Memory B cell (primary cell): Measurements from ENCODE around the gene MCL1.
"Not testable (repeated sequence)": the region's sequence is repeated elsewhere in the genome, so short reads cannot be mapped to it uniquely, and the experiment has no call there.

ENCODE experiments used
- ATAC-seq: fragments of 150-1000 bp; cut with Tn5 transposase; 2 replicates; pipeline ENCODE4 v1.10.0; 2021; ENCODE audit warnings: low read depth, mild to moderate bottlenecking, moderate library complexity
- DNase-seq, 2 donors: peaks; one replicate each; pipeline ENCODE4 v3.0.0; 2022; ENCODE audit warnings: low spot score in 2 of 2
- H3K27ac Mint-ChIP-seq: one replicate; pipeline ENCODE4 v1.8.0; 2022; ENCODE audit warnings: mild to moderate bottlenecking, moderate library complexity, mixed read lengths
- H3K27me3 Mint-ChIP-seq: one replicate; pipeline ENCODE4 v1.8.0; 2022; ENCODE audit warnings: mixed read lengths
- H3K36me3 Mint-ChIP-seq: one replicate; pipeline ENCODE4 v1.8.0; 2022; ENCODE audit warnings: mild to moderate bottlenecking, mixed read lengths
- H3K4me1 Mint-ChIP-seq: one replicate; pipeline ENCODE4 v1.8.0; 2022; ENCODE audit warnings: mixed read lengths
- H3K4me3 Mint-ChIP-seq: one replicate; pipeline ENCODE4 v1.8.0; 2022; ENCODE audit warnings: mild to moderate bottlenecking, moderate library complexity, mixed read lengths
- H3K9me3 Mint-ChIP-seq: one replicate; pipeline ENCODE4 v1.8.0; 2022; ENCODE audit warnings: mixed read lengths

The MCL1 gene

GRCh38 chr1:150572918-150573647 lies 6.3 kb downstream of the MCL1 start:
- no peaks in the 10 kb centered on the region for H3K9me3 Mint-ChIP-seq
- ATAC-seq (peak; percentile 64), DNase-seq (no peak)
- H3K36me3 Mint-ChIP-seq: peaks cover 41% of the 10 kb centered on the region
- peak overlapping the region; percentile 91 for H3K27ac Mint-ChIP-seq
- H3K4me3 Mint-ChIP-seq: peak overlapping the region; percentile 76
- peaks cover 38% of the 10 kb centered on the region for H3K4me1 Mint-ChIP-seq
- no peaks in the 10 kb centered on the region for H3K27me3 Mint-ChIP-seq

DNA sequence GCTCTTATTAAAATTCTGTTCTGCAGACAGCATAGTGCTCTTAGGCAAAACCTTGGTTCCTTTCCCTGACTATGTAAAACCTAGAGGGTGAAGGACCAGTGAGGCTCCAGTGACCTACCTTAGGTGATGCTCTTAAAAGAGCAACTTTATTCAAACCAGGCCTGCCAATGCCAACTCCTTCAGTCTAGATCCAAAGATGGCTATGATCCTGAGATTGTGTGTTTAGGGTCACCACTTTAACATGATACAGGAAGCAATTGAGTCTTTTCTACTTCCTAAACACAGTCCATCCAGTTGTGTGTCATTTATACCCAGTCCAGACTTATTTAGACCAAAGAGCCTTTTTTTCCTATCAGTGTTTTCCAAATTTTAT lies 10.8 kb downstream of the MCL1 start:
- Mint-ChIP-seq H3K4me3 (peak overlapping the region; percentile 84), H3K36me3 (peaks cover 8% of the 10 kb centered on the region), H3K9me3 (no peaks in the 10 kb centered on the region), H3K27me3 (no peaks in the 10 kb centered on the region), H3K27ac (peak overlapping the region; percentile 98), H3K4me1 (peaks cover 49% of the 10 kb centered on the region)
- ATAC-seq (no peak), DNase-seq (no peak)

- H3K27ac Mint-ChIP-seq: peak overlapping the region; percentile 98
- no peaks in the 10 kb centered on the region for H3K9me3 Mint-ChIP-seq
- peaks cover 55% of the 10 kb centered on the region for H3K4me1 Mint-ChIP-seq
- DNase-seq (no peak), ATAC-seq (no peak)
- no peaks in the 10 kb centered on the region for H3K27me3 Mint-ChIP-seq
- peaks cover 8% of the 10 kb centered on the region for H3K36me3 Mint-ChIP-seq
- H3K4me3 Mint-ChIP-seq: peak overlapping the region; percentile 84
Measured at GRCh38 chr1:150567717-150568593, 11.5 kb downstream of the MCL1 start.

- ATAC-seq (peak; percentile 20), DNase-seq (peak in 1 of 2 donors; percentile 53)
- Mint-ChIP-seq H3K4me3 (peak overlapping the region; percentile 84), H3K27me3 (no peaks in the 10 kb centered on the region), H3K27ac (peak overlapping the region; percentile 98), H3K36me3 (peaks cover 6% of the 10 kb centered on the region), H3K4me1 (peaks cover 58% of the 10 kb centered on the region), H3K9me3 (no peaks in the 10 kb centered on the region)
Measured at GRCh38 chr1:150567341-150567716, 12.1 kb downstream of the MCL1 start.

GRCh38 chr1:150566589-150567340 lies 12.6 kb downstream of the MCL1 start:
- H3K27ac Mint-ChIP-seq: peak overlapping the region; percentile 98
- no peaks in the 10 kb centered on the region for H3K9me3 Mint-ChIP-seq
- peaks cover 6% of the 10 kb centered on the region for H3K36me3 Mint-ChIP-seq
- peak overlapping the region; percentile 84 for H3K4me3 Mint-ChIP-seq
- ATAC-seq: no peak
- peaks cover 58% of the 10 kb centered on the region for H3K4me1 Mint-ChIP-seq
- DNase-seq: no peak
- H3K27me3 Mint-ChIP-seq: no peaks in the 10 kb centered on the region

GRCh38 chr1:150565240-150565991 lies 14.0 kb downstream of the MCL1 start:
- Mint-ChIP-seq H3K27ac (peak overlapping the region; percentile 100), H3K4me3 (peak overlapping the region; percentile 37), H3K4me1 (peaks cover 59% of the 10 kb centered on the region)
- not testable (repeated sequence) for ATAC-seq, H3K27me3 Mint-ChIP-seq, H3K9me3 Mint-ChIP-seq, H3K36me3 Mint-ChIP-seq, DNase-seq

GRCh38 chr1:150564051-150564991 lies 15.1 kb downstream of the MCL1 start:
- Mint-ChIP-seq H3K4me1 (peaks cover 53% of the 10 kb centered on the region), H3K4me3 (peak overlapping the region; percentile 96), H3K36me3 (no peaks in the 10 kb centered on the region), H3K27ac (peak overlapping the region; percentile 100), H3K9me3 (no peaks in the 10 kb centered on the region), H3K27me3 (no peaks in the 10 kb centered on the region)
- ATAC-seq: no peak
- DNase-seq: no peak

- H3K4me3 Mint-ChIP-seq: peak overlapping the region; percentile 96
- peak overlapping the region; percentile 100 for H3K27ac Mint-ChIP-seq
- no peaks in the 10 kb centered on the region for H3K36me3 Mint-ChIP-seq
- no peaks in the 10 kb centered on the region for H3K9me3 Mint-ChIP-seq
- H3K27me3 Mint-ChIP-seq: no peaks in the 10 kb centered on the region
- peak in 1 of 2 donors; percentile 64 for DNase-seq
- ATAC-seq: peak; percentile 50
- H3K4me1 Mint-ChIP-seq: peaks cover 48% of the 10 kb centered on the region
Measured at GRCh38 chr1:150563340-150564038, 15.9 kb downstream of the MCL1 start.

- no peaks in the 10 kb centered on the region for H3K27me3 Mint-ChIP-seq
- no peaks in the 10 kb centered on the region for H3K9me3 Mint-ChIP-seq
- peak overlapping the region; percentile 100 for H3K27ac Mint-ChIP-seq
- DNase-seq (peak; percentile 71 to 90), ATAC-seq (peak; percentile 60)
- H3K36me3 Mint-ChIP-seq: no peaks in the 10 kb centered on the region
- H3K4me3 Mint-ChIP-seq: peak overlapping the region; percentile 96
- H3K4me1 Mint-ChIP-seq: peaks cover 40% of the 10 kb centered on the region
Measured at GRCh38 chr1:150562446-150563339, 16.7 kb downstream of the MCL1 start.

DNA sequence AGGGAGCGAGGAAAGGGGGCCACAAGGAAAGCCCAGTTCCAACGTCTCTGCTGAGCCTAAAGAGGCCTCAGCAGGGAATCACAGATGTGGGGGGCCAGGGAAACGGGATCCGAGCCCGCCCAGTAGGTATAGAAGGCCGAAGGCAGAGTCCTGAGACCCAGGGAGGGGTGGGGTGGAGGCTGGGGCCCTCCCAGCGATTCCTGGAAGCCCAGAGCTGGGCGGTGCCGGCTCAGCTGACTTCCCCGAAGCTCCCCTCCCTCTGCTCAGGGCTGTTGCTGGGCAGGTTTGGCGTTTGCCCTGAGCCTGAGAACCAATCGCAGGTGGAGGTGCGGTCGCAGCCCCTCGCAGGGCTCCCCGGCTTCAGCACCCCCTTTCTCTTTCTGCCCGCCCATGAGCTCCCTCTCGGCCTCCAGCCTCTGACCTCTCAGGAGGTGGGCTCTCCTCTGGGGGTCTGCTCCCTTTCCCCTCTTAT lies 17.4 kb downstream of the MCL1 start:
- H3K4me3 Mint-ChIP-seq: peak overlapping the region; percentile 96
- no peaks in the 10 kb centered on the region for H3K36me3 Mint-ChIP-seq
- peak; percentile 49 for ATAC-seq
- H3K27me3 Mint-ChIP-seq: no peaks in the 10 kb centered on the region
- peaks cover 33% of the 10 kb centered on the region for H3K4me1 Mint-ChIP-seq
- DNase-seq: peak; percentile 70 to 74
- peak overlapping the region; percentile 100 for H3K27ac Mint-ChIP-seq
- no peaks in the 10 kb centered on the region for H3K9me3 Mint-ChIP-seq

GRCh38 chr1:150561254-150561973 lies 18.0 kb downstream of the MCL1 start:
- H3K9me3 Mint-ChIP-seq: no peaks in the 10 kb centered on the region
- peak; percentile 23 for ATAC-seq
- H3K36me3 Mint-ChIP-seq: no peaks in the 10 kb centered on the region
- H3K27ac Mint-ChIP-seq: peak overlapping the region; percentile 100
- H3K4me3 Mint-ChIP-seq: peak overlapping the region; percentile 96
- H3K27me3 Mint-ChIP-seq: no peaks in the 10 kb centered on the region
- H3K4me1 Mint-ChIP-seq: peaks cover 30% of the 10 kb centered on the region
- DNase-seq: peak; percentile 46 to 66
